Loucy (cell line): Measurements from ENCODE around the gene C4A.

Experiments
- H2AFZ ChIP-seq: fragments of 200-600 bp; sonication (generic); 2 replicates; pipeline ENCODE4 v1.6.0; 2016; ENCODE audit warnings: antibody characterized with exemption, mild to moderate bottlenecking, low read length, moderate library complexity
- H3F3A ChIP-seq: fragments of 200-600 bp; 2 replicates; pipeline ENCODE4 v1.6.0; 2016; ENCODE audit warnings: antibody characterized with exemption, low read depth, mild to moderate bottlenecking
- H3K27me3 ChIP-seq: fragments of 200-600 bp; sonication (generic); 2 replicates; pipeline ENCODE4 v1.6.1; 2014; ENCODE audit warnings: low read length, mild to moderate bottlenecking; ENCODE audit not compliant: insufficient read depth, poor library complexity, severe bottlenecking
- H3K36me3 ChIP-seq: fragments of 200-600 bp; sonication (generic); 2 replicates; pipeline ENCODE4 v1.6.1; 2016; ENCODE audit warnings: low read length; ENCODE audit not compliant: insufficient read depth
- H3K4me1 ChIP-seq: fragments of 200-600 bp; sonication (generic); 2 replicates; pipeline ENCODE4 v1.5.1; 2014; ENCODE audit warnings: low read length, mild to moderate bottlenecking; ENCODE audit not compliant: insufficient read depth, poor library complexity, severe bottlenecking
- H3K4me2 ChIP-seq: fragments of 200-600 bp; sonication (generic); 2 replicates; pipeline ENCODE4 v1.6.0; 2014; ENCODE audit warnings: antibody characterized with exemption, low read length, low read depth, mild to moderate bottlenecking; ENCODE audit not compliant: poor library complexity, severe bottlenecking
- H3K4me3 ChIP-seq: fragments of 200-600 bp; sonication (generic); 2 replicates; pipeline ENCODE4 v1.5.1; 2014; ENCODE audit warnings: low read length, mild to moderate bottlenecking, mixed read lengths; ENCODE audit not compliant: poor library complexity, severe bottlenecking
- H3K79me2 ChIP-seq: fragments of 200-600 bp; sonication (generic); 2 replicates; pipeline ENCODE4 v1.6.1; 2014; ENCODE audit warnings: low read length; ENCODE audit not compliant: insufficient read depth
- H3K9ac ChIP-seq: fragments of 200-600 bp; sonication (generic); 2 replicates; pipeline ENCODE4 v1.6.0; 2014; ENCODE audit warnings: mild to moderate bottlenecking, low read depth, low read length, moderate library complexity; ENCODE audit not compliant: poor library complexity, severe bottlenecking
- H3K9me2 ChIP-seq: fragments of 200-600 bp; sonication (generic); replicated peaks from 2 replicates; pipeline ENCODE4 v1.6.1; 2016; ENCODE audit warnings: low read depth, low read length, mixed read lengths
- H3K9me3 ChIP-seq: fragments of 200-600 bp; sonication (generic); 2 replicates; pipeline ENCODE4 v1.6.1; 2014; ENCODE audit warnings: mild to moderate bottlenecking, antibody characterized with exemption, low read length, low read depth; ENCODE audit not compliant: insufficient read depth
- H4K20me1 ChIP-seq: fragments of 200-600 bp; sonication (generic); 2 replicates; pipeline ENCODE4 v1.6.0; 2014; ENCODE audit warnings: antibody characterized with exemption, low read length, mild to moderate bottlenecking; ENCODE audit not compliant: insufficient read depth, poor library complexity, severe bottlenecking
- CTCF ChIP-seq: fragments of 200-600 bp; sonication (generic); conservative IDR thresholded peaks from 2 replicates; pipeline ENCODE4 v1.5.1; 2014; ENCODE audit warnings: mild to moderate bottlenecking, antibody characterized with exemption, low read length
- EZH2phosphoT487 ChIP-seq: fragments of 200-600 bp; IDR thresholded peaks from 2 replicates; pipeline ENCODE4 v1.6.1; 2018; ENCODE audit warnings: antibody characterized with exemption, mild to moderate bottlenecking, moderate library complexity, borderline replicate concordance

The C4A gene

GRCh38 chr6:31963921-31964320 is 17.9 kb upstream of the C4A start:
- H2AFZ ChIP-seq = no peak overlapping the region
- H3K36me3 ChIP-seq = peaks cover 43% of the 10 kb centered on the region; the same call in 1 of the 2 replicates
- peaks cover 15% of the 10 kb centered on the region for H3K4me1 ChIP-seq

GRCh38 chr6:31965700-31966099 is 16.2 kb upstream of the C4A start:
- no peak for TF ChIP-seq CTCF
- Histone ChIP-seq H3K36me3 (peaks cover 52% of the 10 kb centered on the region; the same call in 1 of the 2 replicates), H2AFZ (no peak overlapping the region), H4K20me1 (no peaks in the 10 kb centered on the region), H3K4me3 (no peak overlapping the region), H3K9ac (no peak overlapping the region), H3K4me1 (peaks cover 4% of the 10 kb centered on the region), H3K27me3 (no peaks in the 10 kb centered on the region), H3F3A (no peaks in the 10 kb centered on the region), H3K9me2 (no peaks in the 10 kb centered on the region), H3K9me3 (no peaks in the 10 kb centered on the region), H3K79me2 (peaks cover 6% of the 10 kb centered on the region; the same call in 1 of the 2 replicates), H3K4me2 (no peak overlapping the region)

More at GRCh38 chr6:31963921-31964320, 17.9 kb upstream of the C4A start:
- Histone ChIP-seq H4K20me1 (no peaks in the 10 kb centered on the region), H3K27me3 (no peaks in the 10 kb centered on the region), H3K9me3 (no peaks in the 10 kb centered on the region), H3K9ac (no peak overlapping the region), H3K79me2 (peaks cover 15% of the 10 kb centered on the region), H3K9me2 (no peaks in the 10 kb centered on the region), H3K4me2 (no peak overlapping the region), H3F3A (no peaks in the 10 kb centered on the region), H3K4me3 (no peak overlapping the region)
- TF ChIP-seq CTCF (no peak), EZH2phosphoT487 (no peak)

- Histone ChIP-seq H3K36me3 (peaks cover 52% of the 10 kb centered on the region; the same call in 1 of the 2 replicates), H2AFZ (no peak overlapping the region), H3K4me2 (no peak overlapping the region), H3K4me1 (peaks cover 7% of the 10 kb centered on the region), H3F3A (no peaks in the 10 kb centered on the region), H3K9me2 (no peaks in the 10 kb centered on the region), H3K4me3 (no peak overlapping the region), H3K27me3 (no peaks in the 10 kb centered on the region), H4K20me1 (no peaks in the 10 kb centered on the region), H3K79me2 (peaks cover 14% of the 10 kb centered on the region), H3K9me3 (no peaks in the 10 kb centered on the region), H3K9ac (no peak overlapping the region)
- TF ChIP-seq EZH2phosphoT487 (no peak), CTCF (no peak)
Measured at GRCh38 chr6:31966506-31966905, 15.4 kb upstream of the C4A start.
